ENCODE results near the gene FHL1.

Gene FHL1

GRCh38 chrX:136112778-136113177 lies 34.6 kb upstream of the FHL1 start:
- DNase-seq = no peak
- in situ Hi-C loops (cut with HindIII; ENCODE audit: low pct_ligation_motif_present, low sequenced_read_pairs) = no loop called here
- Histone ChIP-seq H3K27ac (no peak overlapping the region), H3K4me3 (ENCODE audit: low read depth, low read length) (no peak overlapping the region), H3K27me3 (replicated peaks) (no peaks in the 10 kb centered on the region), H3K36me3 (replicated peaks) (no peaks in the 10 kb centered on the region)
- no peak for TF ChIP-seq CTCF (IDR thresholded peaks at IDR 0.05; ENCODE audit: low read depth, low read length, missing control alignments)

- Histone ChIP-seq H3K4me3 (ENCODE audit: low read depth, low read length) (no peak overlapping the region), H3K27ac (no peak overlapping the region), H3K36me3 (replicated peaks) (no peaks in the 10 kb centered on the region), H3K27me3 (replicated peaks) (no peaks in the 10 kb centered on the region)
- DNase-seq = no peak
- no peak for TF ChIP-seq CTCF (IDR thresholded peaks at IDR 0.05; ENCODE audit: low read depth, low read length, missing control alignments)
- in situ Hi-C loops (cut with HindIII; ENCODE audit: low pct_ligation_motif_present, low sequenced_read_pairs) = no loop called here
Observed at GRCh38 chrX:136115126-136115903, 32.0 kb upstream of the FHL1 start.

GRCh38 chrX:136115904-136116297 lies 31.4 kb upstream of the FHL1 start:
- TF ChIP-seq CTCF (IDR thresholded peaks at IDR 0.05; ENCODE audit: low read depth, low read length, missing control alignments) = no peak
- Histone ChIP-seq H3K36me3 (replicated peaks) (no peaks in the 10 kb centered on the region), H3K27ac (no peak overlapping the region), H3K27me3 (replicated peaks) (no peaks in the 10 kb centered on the region), H3K4me3 (ENCODE audit: low read depth, low read length) (no peak overlapping the region)
- DNase-seq = no peak
- in situ Hi-C loops (cut with HindIII; ENCODE audit: low pct_ligation_motif_present, low sequenced_read_pairs) = no loop called here

- H3K36me3 ChIP-seq (replicated peaks) = no peaks in the 10 kb centered on the region
- no peak for DNase-seq
- in situ Hi-C loops (cut with HindIII; ENCODE audit: low pct_ligation_motif_present, low sequenced_read_pairs) = no loop called here
Observed at GRCh38 chrX:136121788-136122187, 25.5 kb upstream of the FHL1 start.

GRCh38 chrX:136122207-136122606 lies 25.1 kb upstream of the FHL1 start:
- in situ Hi-C loops (cut with HindIII; ENCODE audit: low pct_ligation_motif_present, low sequenced_read_pairs) = no loop called here
- H3K36me3 ChIP-seq (replicated peaks) = no peaks in the 10 kb centered on the region
- no peak for TF ChIP-seq CTCF (IDR thresholded peaks at IDR 0.05; ENCODE audit: low read depth, low read length, missing control alignments)
- DNase-seq = no peak
- no peak overlapping the region for H3K4me3 ChIP-seq (ENCODE audit: low read depth, low read length)
- H3K27me3 ChIP-seq (replicated peaks) = no peaks in the 10 kb centered on the region
- no peak overlapping the region for H3K27ac ChIP-seq

More at GRCh38 chrX:136121788-136122187, 25.5 kb upstream of the FHL1 start:
- TF ChIP-seq CTCF (IDR thresholded peaks at IDR 0.05; ENCODE audit: low read depth, low read length, missing control alignments) = no peak
- Histone ChIP-seq H3K4me3 (ENCODE audit: low read depth, low read length) (no peak overlapping the region), H3K27me3 (replicated peaks) (no peaks in the 10 kb centered on the region), H3K27ac (no peak overlapping the region)

GRCh38 chrX:136125106-136125505 lies 22.2 kb upstream of the FHL1 start:
- Histone ChIP-seq H3K36me3 (replicated peaks) (no peaks in the 10 kb centered on the region), H3K27ac (no peak overlapping the region), H3K4me3 (ENCODE audit: low read depth, low read length) (no peak overlapping the region), H3K27me3 (replicated peaks) (no peaks in the 10 kb centered on the region)
- no peak for TF ChIP-seq CTCF (IDR thresholded peaks at IDR 0.05; ENCODE audit: low read depth, low read length, missing control alignments)
- no peak for DNase-seq
- in situ Hi-C loops (cut with HindIII; ENCODE audit: low pct_ligation_motif_present, low sequenced_read_pairs) = no loop called here
